GM12892 (cell line): ENCODE measurements around the gene BRSK1.

Source experiments
- POLR2A ChIP-seq: IDR thresholded peaks from 2 replicates; pipeline ENCODE4 v1.6.1; 2011; ENCODE audit warnings: low read depth, low read length, control low read depth
- POLR2AphosphoS5 ChIP-seq: IDR thresholded peaks from 2 replicates; pipeline ENCODE4 v1.6.1; 2011; ENCODE audit warnings: low read depth, low read length, control low read depth

- TF ChIP-seq POLR2A (no peak), POLR2AphosphoS5 (no peak)
Measured at GRCh38 chr19:55252760-55253663, 30.8 kb upstream of the BRSK1 start.
